HG02973 (cell line): Measurements from ENCODE around the gene SEC22C.

Experiments
- ATAC-seq: cut with Tn5 transposase; IDR thresholded peaks from one replicate; pipeline ENCODE4 v1.9.1; 2021; ENCODE audit warnings: moderate library complexity; ENCODE audit not compliant: unreplicated experiment

Gene SEC22C

GRCh38 chr3:42501321-42501680 is 80.5 kb downstream of the SEC22C start:
- ATAC-seq = no peak

DNA sequence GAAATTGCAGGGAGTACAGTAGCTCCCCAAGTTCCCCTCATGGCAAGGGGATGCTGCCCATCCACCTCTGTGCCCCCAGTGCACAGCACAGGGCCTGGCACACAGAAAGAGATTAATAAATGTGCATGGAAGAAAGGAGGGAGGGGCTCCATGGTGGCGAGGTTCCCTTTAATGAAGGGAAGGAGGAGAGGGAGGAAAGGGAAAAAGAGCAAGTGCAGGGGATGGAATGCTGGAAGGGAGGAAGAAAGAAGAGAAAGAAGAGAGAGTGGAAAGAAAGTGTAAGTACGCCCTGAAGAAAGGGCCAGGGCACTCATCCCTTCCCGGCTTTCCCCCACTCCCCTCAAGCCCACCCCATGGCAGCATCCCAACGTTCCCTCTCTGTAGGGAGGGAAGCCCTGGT is 80.9 kb downstream of the SEC22C start:
- ATAC-seq = no peak

DNA sequence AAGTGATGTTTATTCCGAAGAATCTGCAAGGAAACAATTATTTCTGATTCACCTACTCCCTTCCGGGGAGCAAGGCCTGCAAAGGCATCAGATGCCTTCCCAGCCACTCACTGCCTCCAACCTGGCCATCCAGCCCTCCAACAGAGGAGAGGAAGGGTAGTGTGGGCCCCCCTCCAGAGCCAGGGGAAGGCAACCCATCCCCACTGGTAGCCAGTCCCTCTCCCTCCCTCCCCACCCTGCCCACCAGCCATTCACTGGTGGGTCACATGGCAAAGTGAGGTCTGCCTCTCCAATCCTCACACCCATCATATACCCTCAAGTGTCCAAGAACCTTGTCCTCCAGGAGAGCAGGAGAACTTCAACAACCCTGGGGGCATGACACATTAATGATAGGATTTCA is 81.7 kb downstream of the SEC22C start:
- ATAC-seq = no peak

DNA sequence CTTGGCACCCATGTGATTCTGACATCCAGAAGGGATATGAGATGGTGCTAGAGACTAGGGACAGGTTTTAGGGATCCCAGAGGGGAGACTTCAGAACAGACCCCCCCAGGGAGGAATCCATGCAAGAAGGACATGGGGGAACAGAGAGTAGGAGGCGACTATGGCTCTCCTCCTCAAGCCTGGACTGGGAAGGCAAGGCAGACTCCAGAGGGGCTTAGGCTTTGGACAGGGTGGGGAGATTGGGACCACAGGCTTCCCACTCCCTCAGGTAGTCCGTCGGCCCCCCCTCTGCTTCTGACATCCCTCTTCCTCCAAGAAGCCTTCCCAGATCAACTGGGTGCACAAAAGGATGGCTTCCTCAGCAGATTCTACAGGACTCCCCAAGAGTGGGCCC is 82.3 kb downstream of the SEC22C start:
- ATAC-seq = no peak

GRCh38 chr3:42498791-42499477 is 82.8 kb downstream of the SEC22C start:
- ATAC-seq = no peak

DNA sequence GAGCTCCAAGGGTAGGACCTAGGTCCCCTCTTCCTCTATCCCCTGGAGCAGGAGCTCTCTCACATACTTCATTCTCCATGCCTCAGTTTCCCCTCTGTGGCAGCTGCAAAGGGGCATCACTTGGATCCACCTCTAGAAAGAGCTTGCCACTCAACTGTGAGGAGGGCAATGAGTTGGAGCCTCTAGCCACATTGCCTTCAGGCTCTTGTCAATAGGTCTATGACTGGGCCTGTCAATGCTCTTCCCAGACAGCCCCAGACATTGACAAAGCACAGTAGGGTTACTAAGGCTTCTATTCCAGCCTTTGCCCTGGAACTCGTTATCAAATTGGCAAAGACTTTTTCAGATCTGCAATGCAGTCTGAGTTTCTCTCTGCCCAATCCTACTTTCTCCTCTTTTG is 83.7 kb downstream of the SEC22C start:
- no peak for ATAC-seq
